ENCODE measurements around the gene URB1. TPM values are rescaled to one million over a fixed set of nuclear protein-coding genes. Genes with fewer than 3 reads are reported as not detected.

URB1 gene
- total and polyA plus RNA-seq, 2 of the 8 experiments (the other 6 are each of a cell fraction or from before 2014, with no cell fraction given) = 8.1 to 28.9 TPM

GRCh38 chr21:32312326-32312725 lies 80.5 kb downstream of the URB1 start:
- Histone ChIP-seq H3K4me1 (replicated peaks in 1 of 4; ENCODE audit: control insufficient read depth in 3 of 4, insufficient read depth in 4 of 4, low read length in 3 of 4) (no peaks in the 10 kb centered on the region), H3K4me2 (ENCODE audit: insufficient read depth in 1 of 2, low read depth in 2 of 2, low read length in 2 of 2) (no peak overlapping the region), H4K5ac (ENCODE audit: insufficient read length, low read depth, low read length) (no peak overlapping the region), H3K27me3 (replicated peaks in 1 of 4; ENCODE audit: control insufficient read depth in 3 of 4, extremely low read depth in 1 of 4, insufficient read depth in 3 of 4, low read length in 3 of 4) (no peaks in the 10 kb centered on the region), H2AK5ac (ENCODE audit: low read depth, low read length) (no peak overlapping the region), H3K23me2 (ENCODE audit: low read depth, low read length) (no peaks in the 10 kb centered on the region), H4K8ac (ENCODE audit: extremely low read depth, insufficient read depth, low read length) (no peak overlapping the region), H3K56ac (replicated peaks; ENCODE audit: insufficient read length, low read depth, low read length) (no peak overlapping the region), H3K18ac (ENCODE audit: extremely low read depth, low read length) (no peak overlapping the region), H3K4me3 (ENCODE audit: extremely low read depth in 1 of 4, insufficient read depth in 2 of 4, low read depth in 3 of 4, low read length in 4 of 4) (no peak overlapping the region), H3K14ac (ENCODE audit: insufficient read length) (no peak overlapping the region), H2BK12ac (ENCODE audit: low read depth, low read length) (no peak overlapping the region), H3K79me1 (ENCODE audit: low read depth, low read length) (peaks cover 5% of the 10 kb centered on the region; the same call in 1 of the 2 replicates), H4K20me1 (replicated peaks in 1 of 2; ENCODE audit: control insufficient read depth in 1 of 2, insufficient read depth in 2 of 2, low read length in 2 of 2) (peaks cover 0 to 10% of the 10 kb centered on the region in 2 experiments), H2AFZ (ENCODE audit: low read length) (no peak overlapping the region), H2BK15ac (ENCODE audit: low read length) (no peak overlapping the region), H3K9me3 (ENCODE audit: insufficient read depth in 2 of 2, low read depth in 1 of 2, low read length in 1 of 2) (no peaks in the 10 kb centered on the region), H2BK5ac (ENCODE audit: low read depth, low read length) (no peak overlapping the region), H3K36me3 (ENCODE audit: control insufficient read depth in 2 of 4, insufficient read depth in 4 of 4, low read length in 3 of 4) (peaks cover 7 to 31% (median 23%) of the 10 kb centered on the region in 4 experiments; a peak in 6 of 8 replicates), H3K23ac (ENCODE audit: insufficient read length) (no peak overlapping the region), H4K91ac (replicated peaks; ENCODE audit: insufficient read length, low read length) (no peak overlapping the region), H3K4ac (replicated peaks; ENCODE audit: insufficient read length, low read depth, low read length) (no peak overlapping the region), H3K27ac (ENCODE audit: low read depth, low read length) (no peak overlapping the region), H3K79me2 (ENCODE audit: control insufficient read depth in 1 of 2, insufficient read depth in 2 of 2, low read length in 2 of 2) (no peaks in the 10 kb centered on the region), H2BK20ac (ENCODE audit: low read length) (no peak overlapping the region), H3K9ac (replicated peaks in 1 of 4; ENCODE audit: extremely low read depth in 1 of 4, low read depth in 3 of 4, low read length in 3 of 4) (no peak overlapping the region), H2BK120ac (replicated peaks; ENCODE audit: low read depth, low read length) (no peak overlapping the region)
- DNase-seq (ENCODE audit: low read depth in 1 of 2, low spot score in 2 of 2) (peak in 1 of 2 experiments; percentile 34), FAIRE-seq (no peak)
- ChIA-PET POLR2A (ENCODE audit: partially characterized antibody) (no interaction called here), CTCF (ENCODE audit: partially characterized antibody) (interaction anchor here (0.6 to 1.8 kb wide), 4 partner anchors 11 to 281 kb away, joined by 3 to 6 read pairs (median 3); no protein-coding TSS in a partner anchor)
- 88% methylated on average over 5 of the region's 5 CpGs; no CpG with 5 or more reads in 1 of the 2 experiments for WGBS, 2 experiments (ENCODE audit: extremely low coverage in 1 of 2, insufficient coverage in 1 of 2, insufficient read length in 1 of 2, insufficient replicate concordance in 2 of 2, low coverage in 1 of 2, low lambda C conversion rate in 2 of 2, missing lambda C conversion rate in 1 of 2)
- TF ChIP-seq BRCA1 (IDR thresholded peaks at IDR 0.05; ENCODE audit: low read depth, low read length) = no peak
- no peak for TF ChIP-seq SP2 (IDR thresholded peaks at IDR 0.05; ENCODE audit: low read length)
- no peak for TF ChIP-seq GTF2F1 (IDR thresholded peaks at IDR 0.05; ENCODE audit: borderline replicate concordance, low read depth, low read length)
- TF ChIP-seq SIRT6 (IDR thresholded peaks at IDR 0.05; ENCODE audit: low read length) = no peak
- TF ChIP-seq CTBP2 (IDR thresholded peaks at IDR 0.05; ENCODE audit: borderline replicate concordance, insufficient read depth, insufficient read length, low read length) = no peak
- no peak for TF ChIP-seq SAP30 (IDR thresholded peaks at IDR 0.05; ENCODE audit: insufficient read depth, insufficient replicate concordance, low read length)
- TF ChIP-seq TAF7 (optimal IDR thresholded peaks at IDR 0.05; ENCODE audit: borderline replicate concordance, low read depth, low read length) = no peak
- TF ChIP-seq KDM4A (IDR thresholded peaks at IDR 0.05; ENCODE audit: low read depth, low read length, severe bottlenecking) = no peak
- TF ChIP-seq HDAC2 (IDR thresholded peaks at IDR 0.05; ENCODE audit: borderline replicate concordance in 1 of 2, low read depth in 2 of 2, low read length in 2 of 2) = no peak
- TF ChIP-seq ZNF274 (IDR thresholded peaks at IDR 0.05; ENCODE audit: borderline replicate concordance, extremely low read depth, low read length) = no peak
- TF ChIP-seq, protein P1, sequence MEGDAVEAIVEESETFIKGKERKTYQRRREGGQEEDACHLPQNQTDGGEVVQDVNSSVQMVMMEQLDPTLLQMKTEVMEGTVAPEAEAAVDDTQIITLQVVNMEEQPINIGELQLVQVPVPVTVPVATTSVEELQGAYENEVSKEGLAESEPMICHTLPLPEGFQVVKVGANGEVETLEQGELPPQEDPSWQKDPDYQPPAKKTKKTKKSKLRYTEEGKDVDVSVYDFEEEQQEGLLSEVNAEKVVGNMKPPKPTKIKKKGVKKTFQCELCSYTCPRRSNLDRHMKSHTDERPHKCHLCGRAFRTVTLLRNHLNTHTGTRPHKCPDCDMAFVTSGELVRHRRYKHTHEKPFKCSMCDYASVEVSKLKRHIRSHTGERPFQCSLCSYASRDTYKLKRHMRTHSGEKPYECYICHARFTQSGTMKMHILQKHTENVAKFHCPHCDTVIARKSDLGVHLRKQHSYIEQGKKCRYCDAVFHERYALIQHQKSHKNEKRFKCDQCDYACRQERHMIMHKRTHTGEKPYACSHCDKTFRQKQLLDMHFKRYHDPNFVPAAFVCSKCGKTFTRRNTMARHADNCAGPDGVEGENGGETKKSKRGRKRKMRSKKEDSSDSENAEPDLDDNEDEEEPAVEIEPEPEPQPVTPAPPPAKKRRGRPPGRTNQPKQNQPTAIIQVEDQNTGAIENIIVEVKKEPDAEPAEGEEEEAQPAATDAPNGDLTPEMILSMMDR (IDR thresholded peaks at IDR 0.05; ENCODE audit: control extremely low read depth in 1 of 3, insufficient read depth in 1 of 3, low read depth in 1 of 3, low read length in 3 of 3) = no peak
